Testis (tissue), 3 donors: ENCODE measurements around the gene TRAF2. TPM values are rescaled to one million over a fixed set of nuclear protein-coding genes. Genes with fewer than 3 reads are reported as not detected.

Experiments used
- DNase-seq: peaks from one replicate; pipeline ENCODE4 v3.0.0-alpha.2; 2019
- H3K27ac ChIP-seq, 2 donors: fragments of 200-600 bp; sonication (generic); one replicate each; pipeline ENCODE4 v1.5.1; 2019
- H3K27me3 ChIP-seq: fragments of 200-600 bp; sonication (generic); one replicate; pipeline ENCODE4 v1.5.1; 2019
- H3K36me3 ChIP-seq: fragments of 200-600 bp; sonication (generic); one replicate; pipeline ENCODE4 v1.5.1; 2017; ENCODE audit warnings: low read depth; ENCODE audit errors: missing control alignments
- H3K4me1 ChIP-seq: fragments of 200-600 bp; sonication (generic); one replicate; pipeline ENCODE4 v1.5.1; 2019
- H3K4me3 ChIP-seq, 2 donors: fragments of 200-600 bp; sonication (generic); one replicate each; pipeline ENCODE4 v1.5.1; 2017 to 2019
- H3K9me3 ChIP-seq: fragments of 200-600 bp; sonication (generic); one replicate; pipeline ENCODE4 v1.5.1; 2017
- POLR2A ChIP-seq: fragments of 450-650 bp; IDR thresholded peaks from one replicate; pipeline ENCODE4 v1.6.1; 2017; ENCODE audit warnings: antibody characterized with exemption, mild to moderate bottlenecking, moderate library complexity
- WGBS, 2 donors: methylation state at CpG; one replicate each; pipeline ENCODE4 v1.1.5; 2018; 5-methylcytosine and 5-hydroxymethylcytosine counted together
- intact Hi-C: fragments of 100-400 bp; cut with DNase I; formaldehyde crosslinking; loops from one replicate; pipeline ENCODE4 v1.15.1; 2023; ENCODE audit warnings: low total_unique reads
- polyA plus RNA-seq: library from polyadenylated mRNA; stranded (reverse); fragments of 350-450 nt; fragmentation: Illumina TruSeq; extraction: RNeasy Lipid Tissue Mini Kit (QIAGEN cat#74804); gene quantifications from one replicate; pipeline ENCODE4 v1.2.3, GENCODE V29; 2014; ENCODE audit warnings: low read depth, low replicate concordance; ENCODE audit not compliant: insufficient read depth
- total RNA-seq, 2 donors: library from RNA; depleted of rRNA; stranded (reverse); fragments of >200 nt; gene quantifications; one replicate each; pipeline ENCODE4 v1.2.3, GENCODE V29; 2016
- TF ChIP-seq, protein P1 (sequence below), 3 experiments: fragments of 450-650 bp in 2 of 3; fragments of 200-600 bp in 1 of 3; sonication (generic) in 1 of 3; IDR thresholded peaks; one replicate each; pipeline ENCODE4 v1.5.1; 2016 to 2019; ENCODE audit warnings: antibody characterized with exemption in 3 of 3, mild to moderate bottlenecking in 2 of 3, moderate library complexity in 1 of 3

Gene TRAF2
- total and polyA plus RNA-seq, 3 donors from 2014 or later, result 21.9 to 32.9 (median 23.7) TPM

DNA sequence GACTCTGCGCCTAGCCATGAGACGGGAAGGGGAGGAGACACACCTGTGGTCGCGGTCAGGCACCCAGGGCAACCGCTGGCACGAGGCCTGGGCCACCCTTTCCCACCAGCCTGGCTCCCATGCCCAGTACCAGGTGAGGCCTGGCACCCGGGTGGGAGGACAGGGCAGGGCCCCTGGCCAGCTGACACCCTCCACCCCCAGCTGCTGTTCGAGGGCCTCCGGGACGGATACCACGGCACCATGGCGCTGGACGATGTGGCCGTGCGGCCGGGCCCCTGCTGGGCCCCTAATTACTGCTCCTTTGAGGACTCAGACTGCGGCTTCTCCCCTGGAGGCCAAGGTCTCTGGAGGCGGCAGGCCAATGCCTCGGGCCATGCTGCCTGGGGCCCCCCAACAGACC lies 29.1 kb upstream of the TRAF2 start:
- Histone ChIP-seq H3K4me1 (peaks cover 15% of the 10 kb centered on the region), H3K27ac (no peak overlapping the region), H3K27me3 (no peaks in the 10 kb centered on the region), H3K36me3 (no peaks in the 10 kb centered on the region), H3K9me3 (no peaks in the 10 kb centered on the region), H3K4me3 (no peak overlapping the region)
- intact Hi-C loops, result no loop called here
- WGBS, 2 donors, result 85 to 88% methylated on average over 9 to 19 of the region's 19 CpGs
- TF ChIP-seq, protein P1, sequence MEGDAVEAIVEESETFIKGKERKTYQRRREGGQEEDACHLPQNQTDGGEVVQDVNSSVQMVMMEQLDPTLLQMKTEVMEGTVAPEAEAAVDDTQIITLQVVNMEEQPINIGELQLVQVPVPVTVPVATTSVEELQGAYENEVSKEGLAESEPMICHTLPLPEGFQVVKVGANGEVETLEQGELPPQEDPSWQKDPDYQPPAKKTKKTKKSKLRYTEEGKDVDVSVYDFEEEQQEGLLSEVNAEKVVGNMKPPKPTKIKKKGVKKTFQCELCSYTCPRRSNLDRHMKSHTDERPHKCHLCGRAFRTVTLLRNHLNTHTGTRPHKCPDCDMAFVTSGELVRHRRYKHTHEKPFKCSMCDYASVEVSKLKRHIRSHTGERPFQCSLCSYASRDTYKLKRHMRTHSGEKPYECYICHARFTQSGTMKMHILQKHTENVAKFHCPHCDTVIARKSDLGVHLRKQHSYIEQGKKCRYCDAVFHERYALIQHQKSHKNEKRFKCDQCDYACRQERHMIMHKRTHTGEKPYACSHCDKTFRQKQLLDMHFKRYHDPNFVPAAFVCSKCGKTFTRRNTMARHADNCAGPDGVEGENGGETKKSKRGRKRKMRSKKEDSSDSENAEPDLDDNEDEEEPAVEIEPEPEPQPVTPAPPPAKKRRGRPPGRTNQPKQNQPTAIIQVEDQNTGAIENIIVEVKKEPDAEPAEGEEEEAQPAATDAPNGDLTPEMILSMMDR (IDR thresholded peaks at IDR 0.05), result no peak
- no peak for TF ChIP-seq POLR2A
- no peak for DNase-seq

DNA sequence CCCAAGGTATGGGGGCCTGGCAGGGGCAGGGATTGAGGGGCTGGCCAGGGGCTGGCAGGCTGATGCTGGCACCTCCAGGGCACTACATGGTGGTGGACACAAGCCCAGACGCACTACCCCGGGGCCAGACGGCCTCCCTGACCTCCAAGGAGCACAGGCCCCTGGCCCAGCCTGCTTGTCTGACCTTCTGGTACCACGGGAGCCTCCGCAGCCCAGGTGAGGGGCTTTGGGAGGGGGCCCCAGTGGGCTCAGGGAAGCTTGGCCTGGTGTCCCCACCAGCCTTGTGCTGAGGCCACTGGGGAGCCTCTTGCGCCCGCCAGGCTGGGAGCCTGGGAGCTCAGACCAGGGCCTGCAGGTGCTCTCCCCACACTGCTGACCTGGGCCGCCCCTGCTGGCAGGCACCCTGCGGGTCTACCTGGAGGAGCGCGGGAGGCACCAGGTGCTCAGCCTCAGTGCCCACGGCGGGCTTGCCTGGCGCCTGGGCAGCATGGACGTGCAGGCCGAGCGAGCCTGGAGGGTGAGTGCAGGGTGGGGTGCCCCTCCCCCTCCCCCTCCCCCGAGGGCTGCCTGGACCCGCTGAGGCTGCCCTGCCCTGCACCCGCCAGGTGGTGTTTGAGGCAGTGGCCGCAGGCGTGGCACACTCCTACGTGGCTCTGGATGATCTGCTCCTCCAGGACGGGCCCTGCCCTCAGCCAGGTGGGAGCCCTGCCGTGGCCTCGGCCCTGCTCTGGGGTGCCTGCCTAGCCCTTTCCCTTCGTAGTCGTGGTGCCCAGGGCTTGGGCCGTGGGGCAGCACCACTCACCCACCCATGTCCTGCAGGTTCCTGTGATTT lies 28.5 kb upstream of the TRAF2 start:
- H3K36me3 ChIP-seq, result no peaks in the 10 kb centered on the region
- no peak overlapping the region for H3K27ac ChIP-seq
- no peaks in the 10 kb centered on the region for H3K9me3 ChIP-seq
- WGBS, 2 donors, result 89% methylated on average over 27 of the region's 29 CpGs; no CpG with 5 or more reads in 1 of the 2 donors
- no peak for DNase-seq
- H3K27me3 ChIP-seq, result no peaks in the 10 kb centered on the region
- TF ChIP-seq, protein P1 (IDR thresholded peaks at IDR 0.05), result no peak
- TF ChIP-seq POLR2A, result no peak
- intact Hi-C loops, result no loop called here
- H3K4me1 ChIP-seq, result peaks cover 9% of the 10 kb centered on the region
- H3K4me3 ChIP-seq, result no peak overlapping the region

DNA sequence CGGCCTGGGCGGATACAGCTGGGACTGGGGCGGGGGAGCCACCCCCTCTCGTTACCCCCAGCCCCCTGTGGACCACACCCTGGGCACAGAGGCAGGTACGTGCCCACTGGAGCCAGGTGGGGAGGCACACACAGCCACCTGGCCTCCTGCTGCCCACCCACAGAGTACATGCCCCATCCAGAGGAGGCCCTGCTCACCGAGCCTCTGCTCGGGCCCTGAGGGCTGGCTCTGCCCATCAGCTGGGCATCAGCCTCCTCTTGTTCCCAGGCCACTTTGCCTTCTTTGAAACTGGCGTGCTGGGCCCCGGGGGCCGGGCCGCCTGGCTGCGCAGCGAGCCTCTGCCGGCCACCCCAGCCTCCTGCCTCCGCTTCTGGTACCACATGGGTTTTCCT lies 27.9 kb upstream of the TRAF2 start:
- 96% methylated on average over 15 of the region's 15 CpGs; no CpG with 5 or more reads in 1 of the 2 donors for WGBS, 2 donors
- intact Hi-C loops, result no loop called here
- H3K36me3 ChIP-seq, result no peaks in the 10 kb centered on the region

DNA sequence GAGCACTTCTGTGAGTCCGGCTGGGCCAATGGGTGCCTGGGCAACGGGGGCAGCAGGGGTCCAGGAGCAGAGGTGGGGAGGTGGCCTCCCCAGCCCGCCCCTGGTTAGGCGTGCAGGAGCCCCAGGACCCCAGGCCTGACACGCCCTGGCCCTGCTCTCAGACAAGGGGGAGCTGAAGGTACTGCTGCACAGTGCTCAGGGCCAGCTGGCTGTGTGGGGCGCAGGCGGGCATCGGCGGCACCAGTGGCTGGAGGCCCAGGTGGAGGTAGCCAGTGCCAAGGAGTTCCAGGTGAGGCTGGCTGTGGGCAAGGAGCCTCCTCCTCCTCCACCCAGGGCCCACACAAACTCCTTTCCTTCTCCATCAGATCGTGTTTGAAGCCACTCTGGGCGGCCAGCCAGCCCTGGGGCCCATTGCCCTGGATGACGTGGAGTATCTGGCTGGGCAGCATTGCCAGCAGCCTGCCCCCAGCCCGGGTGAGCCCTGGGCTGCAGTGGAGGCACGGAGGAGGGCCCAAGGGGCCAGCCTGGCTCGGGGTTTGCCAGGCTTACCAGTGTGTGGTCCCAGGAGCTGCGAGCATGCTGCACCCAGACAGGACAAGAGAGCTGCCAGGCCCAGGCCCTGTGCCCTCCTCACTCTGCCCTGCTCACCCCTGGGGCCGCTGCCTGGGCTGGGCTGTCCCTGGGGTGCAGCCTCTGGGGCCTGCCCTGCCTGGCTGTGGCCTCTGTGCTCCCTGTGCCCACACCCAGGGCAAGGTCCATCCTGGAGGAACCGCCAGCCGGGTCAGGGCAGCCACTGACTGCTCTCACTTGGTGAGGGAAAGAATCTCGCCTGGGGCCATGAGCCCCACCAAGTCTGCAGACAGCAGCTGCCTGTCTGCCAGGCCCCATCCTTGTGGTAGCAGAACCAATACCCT lies 27.2 kb upstream of the TRAF2 start:
- no peaks in the 10 kb centered on the region for H3K27me3 ChIP-seq
- no peaks in the 10 kb centered on the region for H3K36me3 ChIP-seq
- no peak overlapping the region for H3K4me3 ChIP-seq
- intact Hi-C loops, result no loop called here
- TF ChIP-seq, protein P1 (IDR thresholded peaks at IDR 0.05), result no peak
- TF ChIP-seq POLR2A, result no peak
- no peaks in the 10 kb centered on the region for H3K9me3 ChIP-seq
- WGBS, 2 donors, result 69 to 72% methylated on average over 8 to 19 of the region's 20 CpGs
- H3K27ac ChIP-seq, result no peak overlapping the region
- peaks cover 8% of the 10 kb centered on the region for H3K4me1 ChIP-seq
- peak; percentile 82 for DNase-seq

More for the DNA sequence above, 27.9 kb upstream of the TRAF2 start:
- TF ChIP-seq, protein P1 (IDR thresholded peaks at IDR 0.05), result no peak
- TF ChIP-seq POLR2A, result no peak
- Histone ChIP-seq H3K9me3 (no peaks in the 10 kb centered on the region), H3K4me1 (peaks cover 8% of the 10 kb centered on the region), H3K4me3 (no peak overlapping the region), H3K27me3 (no peaks in the 10 kb centered on the region), H3K27ac (no peak overlapping the region)
- DNase-seq, result no peak
